Mucosa of rectum (tissue), 2 donors: ENCODE measurements around the gene ZNF821.

Source experiments
- H3K27ac ChIP-seq, 2 donors: one replicate each; pipeline ENCODE4 v1.7.0; 2013; ENCODE audit warnings: inconsistent platforms in 2 of 2, low read depth in 2 of 2, low read length in 2 of 2
- H3K27me3 ChIP-seq, 2 donors: one replicate each; pipeline ENCODE4 v1.7.0; 2013; ENCODE audit warnings: low read length in 2 of 2; ENCODE audit not compliant: control insufficient read depth in 2 of 2, insufficient read depth in 2 of 2
- H3K36me3 ChIP-seq, 2 donors: one replicate each; pipeline ENCODE4 v1.7.0; 2013; ENCODE audit warnings: low read length in 2 of 2; ENCODE audit not compliant: control insufficient read depth in 2 of 2, insufficient read depth in 2 of 2
- H3K4me1 ChIP-seq, 2 donors: one replicate each; pipeline ENCODE4 v1.7.0; 2013; ENCODE audit warnings: low read length in 2 of 2, mild to moderate bottlenecking in 1 of 2; ENCODE audit not compliant: control insufficient read depth in 2 of 2, insufficient read depth in 2 of 2
- H3K4me3 ChIP-seq, 2 donors: one replicate each; pipeline ENCODE4 v1.7.0; 2013; ENCODE audit warnings: low read length in 2 of 2
- H3K9ac ChIP-seq, 2 donors: one replicate each; pipeline ENCODE4 v1.7.0; 2013; ENCODE audit warnings: low read length in 2 of 2, low read depth in 1 of 2, mild to moderate bottlenecking in 1 of 2
- H3K9me3 ChIP-seq, 2 donors: one replicate each; pipeline ENCODE4 v1.7.0; 2013; ENCODE audit warnings: low read length in 2 of 2; ENCODE audit not compliant: control insufficient read depth in 2 of 2
- donor health status: healthy.
- donor health status: Normal muscosa, but diverticular disease.

The ZNF821 gene

GRCh38 chr16:71883849-71884638 lies at the start of gene ZNF821:
Gene ZNF821 (minus strand): TSS chr16:71884182. CDS start chr16:71879946, 4,236 bp downstream.
- H3K27ac ChIP-seq: peak within 1 kb of the TSS; percentile 83 to 85
- H3K9ac ChIP-seq: peak within 1 kb of the TSS; percentile 83 to 88
- peak within 1 kb of the TSS; percentile 75 to 86 for H3K4me3 ChIP-seq
- peaks cover 8 to 18% of the 10 kb centered on the region in 2 donors for H3K4me1 ChIP-seq
- H3K9me3 ChIP-seq: no peaks in the 10 kb centered on the region
- peaks cover 8 to 10% of the 10 kb centered on the region in 2 donors for H3K36me3 ChIP-seq
- H3K27me3 ChIP-seq: no peaks in the 10 kb centered on the region

- H3K27me3 ChIP-seq: no peaks in the 10 kb centered on the region
Observed at GRCh38 chr16:71933017-71933416, 49.0 kb upstream of the ZNF821 start.

DNA sequence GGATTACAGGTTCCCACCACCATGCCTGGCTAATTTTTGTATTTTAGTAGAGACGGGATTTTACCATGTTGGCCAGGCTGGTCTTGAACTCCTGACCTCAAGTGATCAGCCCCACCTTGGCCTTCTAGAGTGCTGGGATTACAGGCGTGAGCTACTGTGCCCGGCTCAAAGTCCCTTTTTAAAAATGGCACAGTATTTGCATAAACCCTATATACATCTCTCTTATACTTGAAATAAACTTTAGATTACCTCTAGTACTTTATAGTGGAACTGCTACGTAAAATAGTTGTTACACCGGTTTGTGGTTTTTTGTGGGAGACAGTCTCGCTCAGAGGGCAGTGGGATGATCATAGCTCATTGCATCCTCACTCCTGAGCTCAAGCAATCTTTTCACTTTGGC lies 47.6 kb upstream of the ZNF821 start:
- H3K9me3 ChIP-seq: no peaks in the 10 kb centered on the region
- H3K36me3 ChIP-seq: peaks cover 42% of the 10 kb centered on the region in 2 donors
- no peak overlapping the region for H3K9ac ChIP-seq
- H3K4me3 ChIP-seq: no peak overlapping the region
- no peak overlapping the region for H3K27ac ChIP-seq
- H3K4me1 ChIP-seq: peaks cover 10 to 14% of the 10 kb centered on the region in 2 donors
- no peaks in the 10 kb centered on the region for H3K27me3 ChIP-seq

More at GRCh38 chr16:71933017-71933416, 49.0 kb upstream of the ZNF821 start:
- no peaks in the 10 kb centered on the region for H3K9me3 ChIP-seq
- peaks cover 30 to 34% of the 10 kb centered on the region in 2 donors for H3K36me3 ChIP-seq
- no peak overlapping the region for H3K4me3 ChIP-seq
- peaks cover 7% of the 10 kb centered on the region in 2 donors for H3K4me1 ChIP-seq
- H3K9ac ChIP-seq: no peak overlapping the region
- H3K27ac ChIP-seq: no peak overlapping the region

GRCh38 chr16:71931001-71931400 lies 47.0 kb upstream of the ZNF821 start:
- Histone ChIP-seq H3K36me3 (peaks cover 42 to 45% of the 10 kb centered on the region in 2 donors), H3K27ac (no peak overlapping the region), H3K4me3 (no peak overlapping the region), H3K9ac (no peak overlapping the region), H3K27me3 (no peaks in the 10 kb centered on the region), H3K9me3 (no peaks in the 10 kb centered on the region), H3K4me1 (peaks cover 12 to 14% of the 10 kb centered on the region in 2 donors)

DNA sequence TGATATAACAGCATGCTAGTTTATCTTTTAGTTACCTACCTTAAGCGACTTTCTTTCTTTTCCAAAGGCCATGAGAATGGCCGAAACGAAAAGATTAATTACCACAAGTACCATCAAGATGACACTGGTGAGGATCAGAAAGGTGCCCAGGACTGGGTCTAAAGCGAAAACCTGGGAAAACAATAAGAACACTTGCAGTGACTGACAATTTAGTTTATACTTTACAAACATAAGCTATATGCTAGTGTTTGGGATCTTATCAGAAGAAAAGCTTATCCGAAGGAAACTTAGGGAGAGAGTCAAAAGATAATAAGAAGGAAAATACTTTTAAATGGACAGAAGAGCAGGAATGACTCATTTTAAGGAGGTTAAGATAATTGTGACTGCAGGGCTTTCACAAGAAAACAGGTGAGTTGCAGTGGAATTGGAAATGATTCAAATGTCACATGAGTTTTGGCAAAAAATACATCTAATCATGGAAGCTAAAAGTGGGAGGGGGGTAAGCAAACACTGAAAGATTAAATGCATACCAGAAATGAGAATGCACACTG lies 46.1 kb upstream of the ZNF821 start:
- no peak overlapping the region for H3K4me3 ChIP-seq
- H3K36me3 ChIP-seq: peaks cover 45 to 49% of the 10 kb centered on the region in 2 donors
- peaks cover 12 to 14% of the 10 kb centered on the region in 2 donors for H3K4me1 ChIP-seq
- H3K27ac ChIP-seq: no peak overlapping the region
- no peak overlapping the region for H3K9ac ChIP-seq
- H3K27me3 ChIP-seq: no peaks in the 10 kb centered on the region
- H3K9me3 ChIP-seq: no peaks in the 10 kb centered on the region

- no peak overlapping the region for H3K27ac ChIP-seq
- H3K4me3 ChIP-seq: no peak overlapping the region
- peaks cover 12 to 14% of the 10 kb centered on the region in 2 donors for H3K4me1 ChIP-seq
- H3K27me3 ChIP-seq: no peaks in the 10 kb centered on the region
- no peak overlapping the region for H3K9ac ChIP-seq
- H3K36me3 ChIP-seq: peaks cover 45 to 50% of the 10 kb centered on the region in 2 donors
- no peaks in the 10 kb centered on the region for H3K9me3 ChIP-seq
Observed at GRCh38 chr16:71929048-71929447, 45.1 kb upstream of the ZNF821 start.

GRCh38 chr16:71927787-71928186 lies 43.8 kb upstream of the ZNF821 start:
- no peak overlapping the region for H3K9ac ChIP-seq
- no peak overlapping the region for H3K4me3 ChIP-seq

GRCh38 chr16:71927383-71927782 lies 43.4 kb upstream of the ZNF821 start:
- H3K36me3 ChIP-seq: peaks cover 59 to 62% of the 10 kb centered on the region in 2 donors
- peaks cover 12 to 14% of the 10 kb centered on the region in 2 donors for H3K4me1 ChIP-seq
- no peak overlapping the region for H3K4me3 ChIP-seq
- no peaks in the 10 kb centered on the region for H3K27me3 ChIP-seq
- no peak overlapping the region for H3K27ac ChIP-seq
- no peaks in the 10 kb centered on the region for H3K9me3 ChIP-seq
- H3K9ac ChIP-seq: no peak overlapping the region

More at GRCh38 chr16:71927787-71928186, 43.8 kb upstream of the ZNF821 start:
- no peaks in the 10 kb centered on the region for H3K9me3 ChIP-seq
- H3K4me1 ChIP-seq: peaks cover 12 to 14% of the 10 kb centered on the region in 2 donors
- no peaks in the 10 kb centered on the region for H3K27me3 ChIP-seq
- peaks cover 55 to 58% of the 10 kb centered on the region in 2 donors for H3K36me3 ChIP-seq
- no peak overlapping the region for H3K27ac ChIP-seq

DNA sequence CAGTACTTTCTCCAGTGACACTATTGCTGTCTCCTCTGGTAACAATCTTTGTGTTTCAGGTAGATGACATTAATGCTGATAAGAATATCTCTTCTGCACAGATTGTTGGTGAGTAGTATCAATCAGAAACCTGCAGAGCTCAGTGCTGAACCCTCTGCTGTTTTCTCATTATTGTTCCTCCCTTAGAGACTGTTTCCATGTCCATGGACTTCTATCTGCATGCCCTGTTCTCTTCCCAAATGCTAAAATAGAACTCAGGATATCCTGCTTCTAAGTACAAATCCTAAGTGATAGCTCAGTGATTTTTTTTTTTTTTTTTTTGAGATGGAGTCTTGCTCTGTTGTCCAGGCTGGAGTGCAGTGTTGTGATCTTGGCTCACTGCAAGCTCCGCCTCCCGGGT lies 40.7 kb upstream of the ZNF821 start:
- no peak overlapping the region for H3K4me3 ChIP-seq
- no peaks in the 10 kb centered on the region for H3K27me3 ChIP-seq
- peaks cover 74 to 84% of the 10 kb centered on the region in 2 donors for H3K36me3 ChIP-seq
- no peaks in the 10 kb centered on the region for H3K9me3 ChIP-seq
- H3K4me1 ChIP-seq: peaks cover 7 to 9% of the 10 kb centered on the region in 2 donors
- no peak overlapping the region for H3K9ac ChIP-seq
- no peak overlapping the region for H3K27ac ChIP-seq

- Histone ChIP-seq H3K27ac (no peak overlapping the region), H3K9ac (no peak overlapping the region), H3K4me1 (peaks cover 7 to 9% of the 10 kb centered on the region in 2 donors), H3K4me3 (no peak overlapping the region), H3K36me3 (peaks cover 75 to 85% of the 10 kb centered on the region in 2 donors), H3K27me3 (no peaks in the 10 kb centered on the region), H3K9me3 (no peaks in the 10 kb centered on the region)
Observed at GRCh38 chr16:71923941-71924690, 40.1 kb upstream of the ZNF821 start.
